Caki2 (cell line): ENCODE results near the gene SPOCD1. TPM values are rescaled to one million over a fixed set of nuclear protein-coding genes. Genes with fewer than 3 reads are reported as not detected.

Experiments
- DNase-seq: peaks from one replicate; pipeline ENCODE4 v3.0.0-alpha.2; 2015; ENCODE audit warnings: low read depth
- in situ Hi-C: cut with HindIII; loops from 2 replicates; pipeline ENCODE4 v1.10.0; 2016; ENCODE audit warnings: low sequenced_read_pairs, low pct_unique_long_range_greater_than_20kb, mixed read lengths
- total RNA-seq: library from RNA; depleted of rRNA; stranded (reverse); fragments of >200 nt; shearing (Covaris generic); gene quantifications from 2 replicates; pipeline ENCODE4 v1.2.3, GENCODE V29; 2014; ENCODE audit warnings: low replicate concordance

The SPOCD1 gene
- total RNA-seq, 1 experiment from 2014 or later, result 4.4 TPM

- no peak for DNase-seq
- in situ Hi-C loops, result no loop called here
Observed at GRCh38 chr1:31792541-31792940, 23.3 kb downstream of the SPOCD1 start.

DNA sequence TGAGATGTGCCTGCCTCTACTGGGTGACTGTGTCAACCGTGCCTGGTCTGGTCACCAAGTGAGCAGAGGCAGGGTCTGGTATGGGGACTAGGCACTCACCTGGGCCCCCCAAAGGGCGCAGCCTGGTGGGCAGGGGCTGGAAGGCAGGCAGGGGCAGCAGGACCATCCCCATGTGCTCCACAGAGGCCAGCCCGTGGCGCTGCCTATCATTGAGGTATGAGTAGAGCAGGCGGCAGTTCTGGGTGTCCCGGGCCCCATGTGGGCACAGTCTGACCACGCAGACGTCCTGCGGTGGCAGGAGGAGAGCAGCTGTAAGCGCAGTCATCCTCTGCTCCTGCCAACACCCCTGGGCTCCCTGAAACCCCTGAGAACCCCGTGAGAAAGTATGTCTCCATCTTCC lies 23.7 kb downstream of the SPOCD1 start:
- DNase-seq, result no peak
- in situ Hi-C loops, result no loop called here

DNA sequence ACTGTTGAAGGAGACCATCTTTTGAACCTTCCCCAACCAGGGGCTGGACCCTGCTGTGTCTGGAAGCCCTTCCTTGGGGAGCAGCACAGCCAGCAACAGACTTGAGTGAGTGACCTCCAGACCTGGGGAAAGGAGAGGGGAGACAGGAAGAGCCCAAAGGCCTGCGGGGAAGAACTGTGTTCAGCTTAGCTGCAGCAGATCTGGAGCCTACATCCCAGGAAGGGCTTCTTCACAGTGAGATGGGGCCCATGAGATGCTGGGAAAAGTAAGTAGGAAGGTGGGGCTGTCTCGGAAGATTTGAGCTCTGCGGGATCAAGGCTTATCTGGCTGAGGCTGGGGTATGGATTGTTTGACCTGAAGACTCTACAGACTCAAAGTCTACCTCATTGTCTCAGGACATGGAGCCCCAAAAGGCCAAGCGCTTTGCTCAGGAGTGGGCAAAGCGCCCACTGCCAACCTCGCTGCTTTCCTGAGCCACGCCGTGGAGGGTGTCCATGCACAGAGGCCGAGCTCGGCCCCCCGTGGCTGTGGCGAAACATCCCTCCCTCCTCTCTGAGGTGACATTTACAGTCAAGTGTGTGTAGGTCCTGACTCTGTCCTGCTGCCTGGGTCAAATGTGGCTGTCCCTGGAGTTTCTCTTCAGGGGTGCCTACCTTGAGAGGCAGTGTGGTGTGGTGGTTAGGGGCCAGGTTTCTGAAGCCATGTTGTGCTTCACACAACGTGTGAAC lies 24.5 kb downstream of the SPOCD1 start:
- in situ Hi-C loops, result no loop called here

DNA sequence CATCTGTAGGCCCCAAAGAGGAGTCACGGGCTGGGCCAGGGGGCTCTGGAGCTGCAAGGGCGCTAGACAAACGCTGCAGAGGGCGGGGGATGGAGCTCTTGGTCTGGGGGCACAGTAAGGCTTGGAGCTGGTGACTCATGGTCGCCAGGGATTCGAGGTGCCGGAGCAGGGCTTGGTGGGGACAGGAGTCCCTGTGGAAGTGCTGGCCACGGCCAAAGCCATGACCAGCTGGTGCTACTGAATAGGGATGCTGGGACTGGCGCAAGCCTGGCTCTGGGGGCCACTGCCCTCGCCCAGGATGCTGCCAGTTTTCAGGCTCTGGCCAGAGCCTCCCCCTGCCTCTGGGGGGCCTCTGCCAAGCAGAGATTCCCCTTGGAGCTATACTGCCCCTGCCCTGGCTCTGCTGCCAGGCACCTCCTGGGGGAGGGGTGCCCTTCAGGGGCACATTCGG lies 25.2 kb downstream of the SPOCD1 start:
- in situ Hi-C loops, result no loop called here
- DNase-seq, result no peak

More for the DNA sequence above, 24.5 kb downstream of the SPOCD1 start:
- no peak for DNase-seq

DNA sequence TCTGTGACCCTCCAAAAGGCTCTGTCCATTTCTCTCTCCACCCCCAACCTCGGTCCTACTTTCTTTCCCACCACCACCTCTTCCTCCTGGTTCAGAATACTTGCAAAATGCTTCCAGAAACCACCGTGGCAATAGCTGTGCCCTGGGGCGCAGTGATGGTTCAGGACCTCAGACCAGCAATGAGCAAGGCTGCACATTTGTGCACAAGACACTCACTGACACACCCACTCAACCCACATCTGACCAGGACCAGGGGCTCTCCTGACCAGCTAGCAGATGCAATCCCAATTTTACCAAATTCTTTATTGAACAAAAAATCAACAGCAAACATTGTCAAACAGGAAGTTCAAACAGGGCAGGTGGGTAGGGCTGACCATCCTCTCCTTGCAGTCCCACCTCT lies 25.7 kb downstream of the SPOCD1 start:
- in situ Hi-C loops, result no loop called here
- DNase-seq, result no peak

GRCh38 chr1:31789259-31790065 lies 26.4 kb downstream of the SPOCD1 start:
- DNase-seq, result peak; percentile 84
- in situ Hi-C loops, result no loop called here

- in situ Hi-C loops, result no loop called here
- DNase-seq, result no peak
Observed at GRCh38 chr1:31788825-31789256, 27.0 kb downstream of the SPOCD1 start.

DNA sequence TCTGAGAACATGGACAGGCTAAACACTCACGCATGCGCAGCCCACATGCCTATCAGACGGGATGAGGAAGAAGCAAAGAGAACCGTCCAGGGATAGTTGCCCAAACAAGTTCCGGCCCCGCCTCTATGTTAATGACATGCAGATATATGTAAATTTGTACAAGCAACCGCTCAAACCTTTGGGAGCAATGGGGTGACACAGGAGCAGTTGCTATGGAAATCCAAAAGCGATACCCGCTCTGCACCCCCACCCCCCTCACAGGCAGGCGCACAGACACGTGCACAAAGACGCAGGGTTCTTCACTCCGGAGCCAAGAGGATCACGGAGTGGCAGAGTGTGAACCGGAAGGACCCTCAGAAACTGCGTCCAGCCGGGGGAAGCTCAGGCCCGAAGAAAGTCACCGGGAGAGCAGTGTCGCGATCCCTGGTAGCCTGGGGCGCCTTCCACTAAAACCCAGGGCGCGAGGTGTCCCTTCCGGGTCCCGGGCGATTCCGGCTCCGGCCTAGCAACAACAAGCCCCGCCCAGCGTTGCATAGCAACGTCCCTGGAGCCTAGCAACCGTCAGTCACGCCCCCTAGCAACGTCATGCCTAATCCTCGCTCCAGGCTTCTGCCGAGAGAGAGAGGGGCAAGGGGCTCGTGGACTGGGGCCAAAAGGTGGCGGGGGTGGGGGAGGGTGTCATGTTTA lies 27.5 kb downstream of the SPOCD1 start:
- peak; percentile 84 for DNase-seq
- in situ Hi-C loops, result no loop called here

- no peak for DNase-seq
- in situ Hi-C loops, result no loop called here
Observed at GRCh38 chr1:31787786-31788137, 28.1 kb downstream of the SPOCD1 start.

DNA sequence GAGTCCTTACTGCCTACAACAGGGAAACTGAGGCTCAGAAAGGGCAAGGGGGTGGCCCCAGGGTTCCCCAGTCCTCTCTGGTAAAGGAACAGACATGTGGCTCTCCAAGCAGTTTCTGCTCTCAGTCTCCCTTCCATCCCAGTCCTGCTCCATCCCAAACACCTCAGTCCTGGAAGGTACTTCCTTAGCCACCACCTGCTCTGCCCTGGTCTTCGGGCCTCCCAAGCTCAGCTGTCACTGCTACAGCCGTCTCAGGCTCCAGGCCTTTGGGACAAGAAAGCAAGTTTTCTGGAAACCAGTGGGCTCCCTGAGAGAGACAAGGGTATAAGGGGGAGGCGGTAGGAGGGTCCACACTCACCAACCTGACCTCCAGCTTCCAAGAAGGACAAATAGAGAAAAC lies 28.6 kb downstream of the SPOCD1 start:
- in situ Hi-C loops, result no loop called here
- DNase-seq, result no peak

DNA sequence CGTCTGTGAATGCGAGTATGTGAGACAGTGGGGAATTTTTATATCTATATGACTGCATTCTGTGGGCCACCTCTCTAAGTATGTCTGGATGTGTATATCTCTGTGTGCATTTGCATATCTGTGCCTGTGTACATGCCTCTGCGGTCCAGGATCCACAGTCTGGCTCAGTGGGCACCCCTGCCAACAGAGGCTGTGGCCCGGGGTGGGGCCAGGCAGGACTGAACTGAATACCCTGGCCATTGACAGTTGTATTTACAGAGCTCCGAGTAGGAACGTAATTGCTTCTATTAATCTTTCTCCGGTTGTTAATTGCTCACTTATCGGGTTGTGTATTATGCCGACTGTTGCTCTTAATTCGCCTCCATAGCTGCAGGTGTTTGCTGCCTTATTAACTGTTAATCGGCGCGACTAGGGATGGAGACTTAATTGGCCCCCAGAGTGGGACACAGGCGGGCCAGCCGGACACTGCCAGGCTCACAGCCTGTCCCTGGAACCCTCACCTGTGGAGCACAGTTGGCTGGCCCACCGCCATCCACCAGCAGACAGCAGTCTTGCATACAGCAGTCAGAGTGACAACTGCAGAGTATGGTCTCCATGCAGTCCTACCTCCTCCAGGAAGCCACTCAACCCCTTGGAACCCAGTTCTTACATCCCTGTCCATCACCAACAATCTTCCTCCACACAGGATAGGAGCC lies 29.3 kb downstream of the SPOCD1 start:
- DNase-seq, result no peak
- in situ Hi-C loops, result no loop called here

- in situ Hi-C loops, result no loop called here
- DNase-seq, result no peak
Observed at GRCh38 chr1:31785947-31786290, 29.9 kb downstream of the SPOCD1 start.

GRCh38 chr1:31785020-31785946 lies 30.5 kb downstream of the SPOCD1 start:
- in situ Hi-C loops, result no loop called here
- no peak for DNase-seq

DNA sequence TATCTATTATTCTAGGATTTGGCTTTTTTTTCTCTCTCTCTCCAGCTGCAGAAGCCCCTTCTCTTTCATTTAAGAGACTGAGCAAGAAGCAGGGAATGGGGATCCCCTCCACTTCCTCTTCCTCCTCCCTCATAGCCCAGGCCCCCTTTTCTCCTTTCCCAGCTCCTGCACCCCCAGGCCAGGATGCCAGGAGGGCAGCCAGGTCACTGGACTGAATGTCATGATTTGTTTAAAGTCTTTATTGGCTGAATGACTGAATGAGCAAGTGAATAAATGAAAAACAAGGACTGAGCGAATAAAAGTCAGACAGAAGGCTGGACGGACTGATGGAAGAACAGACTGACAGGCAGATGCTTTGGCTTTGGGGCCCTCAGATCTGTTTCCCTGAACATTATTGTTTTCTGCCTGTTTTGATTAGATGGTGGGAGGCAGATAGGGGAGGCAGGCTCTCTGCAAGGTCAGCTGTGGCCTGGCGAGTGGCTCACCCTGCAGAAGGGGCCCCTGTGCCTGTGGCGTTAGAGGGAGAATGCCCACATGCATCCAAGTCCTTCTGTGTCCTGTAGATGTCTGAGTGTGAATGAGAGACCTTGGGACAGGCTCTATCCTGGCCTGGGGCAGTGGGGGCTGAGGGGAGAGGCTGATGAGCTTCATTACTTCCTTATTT lies 31.3 kb downstream of the SPOCD1 start:
- DNase-seq, result no peak
- in situ Hi-C loops, result no loop called here

- no peak for DNase-seq
- in situ Hi-C loops, result no loop called here
Observed at GRCh38 chr1:31783846-31784245, 32.0 kb downstream of the SPOCD1 start.

GRCh38 chr1:31782421-31783410 lies 33.1 kb downstream of the SPOCD1 start:
- in situ Hi-C loops, result no loop called here
- DNase-seq, result no peak
